Tibial nerve (tissue), 4 donors: ENCODE data around the gene THBS4. TPM values are rescaled to one million over a fixed set of nuclear protein-coding genes. Genes with fewer than 3 reads are reported as not detected.
A peak's percentile ranks its signal among the peaks of the same experiment; 100 is the strongest.

Source experiments
- DNase-seq, 2 donors: peaks; one replicate each; pipeline ENCODE4 v3.0.0-alpha.2; 2019; ENCODE audit warnings: low spot score in 2 of 2
- H3K27ac ChIP-seq, 4 donors: fragments of 200-600 bp; sonication (generic) in 3 of 4; one replicate each; pipeline ENCODE4 v1.5.1; 2017 to 2019; ENCODE audit warnings: mild to moderate bottlenecking in 1 of 4
- H3K27me3 ChIP-seq, 2 donors: fragments of 200-600 bp; sonication (generic) in 1 of 2; one replicate each; pipeline versions ENCODE4 v1.5.1 to v1.6.0; 2017 to 2019
- H3K36me3 ChIP-seq, 3 donors: fragments of 200-600 bp; sonication (generic); one replicate each; pipeline ENCODE4 v1.5.1; 2018 to 2019
- H3K4me1 ChIP-seq, 4 donors: fragments of 200-600 bp; sonication (generic) in 3 of 4; one replicate each; pipeline ENCODE4 v1.5.1; 2017 to 2019
- H3K4me3 ChIP-seq, 4 donors: fragments of 200-600 bp; sonication (generic) in 3 of 4; one replicate each; pipeline ENCODE4 v1.5.1; 2017 to 2019; ENCODE audit warnings: mild to moderate bottlenecking in 1 of 4, moderate library complexity in 1 of 4
- H3K9me3 ChIP-seq, 4 donors: fragments of 200-600 bp; sonication (generic) in 3 of 4; one replicate each; pipeline ENCODE4 v1.5.1; 2017 to 2019
- EP300 ChIP-seq, 2 donors: sonication (generic); formaldehyde crosslinking; IDR thresholded peaks; one replicate each; pipeline ENCODE4 v1.6.1; 2017; ENCODE audit warnings: antibody characterized with exemption in 2 of 2, mild to moderate bottlenecking in 1 of 2
- POLR2A ChIP-seq, 2 donors: fragments of 450-650 bp; IDR thresholded peaks; one replicate each; pipeline ENCODE4 v1.6.1; 2017; ENCODE audit warnings: antibody characterized with exemption in 2 of 2, mild to moderate bottlenecking in 2 of 2, moderate library complexity in 2 of 2
- WGBS, 2 donors: methylation state at CpG; one replicate each; pipeline ENCODE4 v1.1.5; 2018; 5-methylcytosine and 5-hydroxymethylcytosine counted together
- total RNA-seq, 4 donors: library from RNA; depleted of rRNA; stranded (reverse); fragments of >200 nt; gene quantifications; one replicate each; pipeline ENCODE4 v1.1.0, GENCODE V29; 2016
- TF ChIP-seq, protein P1 (sequence below), 5 experiments: fragments of 200-600 bp in 3 of 5; fragments of 450-650 bp in 2 of 5; sonication (generic) in 3 of 5; IDR thresholded peaks; one replicate each; pipeline ENCODE4 v1.5.1; 2016 to 2019; ENCODE audit warnings: antibody characterized with exemption in 5 of 5, mild to moderate bottlenecking in 3 of 5, moderate library complexity in 2 of 5

Gene THBS4
- total RNA-seq, 4 donors from 2014 or later, result 99.0 to 376 (median 157) TPM

DNA sequence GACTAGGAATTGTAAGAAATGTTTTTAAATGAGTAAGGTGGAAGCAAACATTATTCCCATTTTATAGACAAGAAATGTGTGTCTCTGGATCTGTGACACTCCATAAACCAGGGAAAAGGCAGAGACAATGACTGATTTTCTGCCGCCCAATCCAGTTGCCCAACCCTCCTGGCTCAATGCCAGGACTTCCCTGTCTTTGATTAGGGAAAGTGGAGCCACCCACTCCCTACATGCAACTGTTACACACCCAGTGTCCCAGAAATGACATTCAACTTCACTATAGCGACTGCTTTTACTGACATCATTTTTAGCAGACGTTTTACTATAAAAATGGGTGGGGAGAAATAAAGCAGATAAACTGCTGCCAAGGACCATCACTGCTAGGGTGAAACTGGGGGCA, 79.7 kb downstream of the THBS4 start:
- Histone ChIP-seq H3K4me1 (no peaks in the 10 kb centered on the region), H3K36me3 (no peaks in the 10 kb centered on the region), H3K9me3 (no peaks in the 10 kb centered on the region), H3K4me3 (no peak overlapping the region), H3K27ac (no peak overlapping the region), H3K27me3 (no peaks in the 10 kb centered on the region)
- no peak for TF ChIP-seq EP300 (IDR thresholded peaks at IDR 0.05)
- DNase-seq, result no peak
- WGBS, 2 donors, result 38 to 62% methylated on average over 3 of the region's 3 CpGs

DNA sequence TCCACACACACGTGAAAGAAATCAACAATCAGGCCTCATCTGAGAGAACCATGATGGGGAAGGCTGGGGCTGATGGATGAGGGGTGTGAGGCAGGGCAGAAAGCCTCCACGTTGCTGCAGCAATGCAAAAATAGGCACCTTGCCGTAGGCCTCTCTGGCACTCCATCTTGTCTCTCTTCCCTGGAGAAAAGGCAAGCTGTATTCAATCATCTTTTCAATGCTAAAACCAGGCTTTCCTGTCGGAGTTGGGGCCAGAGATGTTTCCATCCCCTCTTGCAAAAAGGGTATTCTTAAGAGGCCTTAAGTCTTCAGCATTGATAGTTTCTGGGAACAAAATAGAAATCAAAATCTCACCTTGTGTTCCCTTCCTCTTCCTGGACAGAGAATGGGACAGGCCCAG, 80.9 kb downstream of the THBS4 start:
- no peak for DNase-seq
- Histone ChIP-seq H3K4me3 (no peak overlapping the region), H3K36me3 (no peaks in the 10 kb centered on the region), H3K27me3 (no peaks in the 10 kb centered on the region), H3K27ac (no peak overlapping the region), H3K4me1 (no peaks in the 10 kb centered on the region), H3K9me3 (no peaks in the 10 kb centered on the region)
- 59 to 63% methylated on average over 4 of the region's 4 CpGs for WGBS, 2 donors
- no peak for TF ChIP-seq POLR2A (IDR thresholded peaks at IDR 0.05)
- no peak for TF ChIP-seq EP300 (IDR thresholded peaks at IDR 0.05)
- TF ChIP-seq, protein P1, sequence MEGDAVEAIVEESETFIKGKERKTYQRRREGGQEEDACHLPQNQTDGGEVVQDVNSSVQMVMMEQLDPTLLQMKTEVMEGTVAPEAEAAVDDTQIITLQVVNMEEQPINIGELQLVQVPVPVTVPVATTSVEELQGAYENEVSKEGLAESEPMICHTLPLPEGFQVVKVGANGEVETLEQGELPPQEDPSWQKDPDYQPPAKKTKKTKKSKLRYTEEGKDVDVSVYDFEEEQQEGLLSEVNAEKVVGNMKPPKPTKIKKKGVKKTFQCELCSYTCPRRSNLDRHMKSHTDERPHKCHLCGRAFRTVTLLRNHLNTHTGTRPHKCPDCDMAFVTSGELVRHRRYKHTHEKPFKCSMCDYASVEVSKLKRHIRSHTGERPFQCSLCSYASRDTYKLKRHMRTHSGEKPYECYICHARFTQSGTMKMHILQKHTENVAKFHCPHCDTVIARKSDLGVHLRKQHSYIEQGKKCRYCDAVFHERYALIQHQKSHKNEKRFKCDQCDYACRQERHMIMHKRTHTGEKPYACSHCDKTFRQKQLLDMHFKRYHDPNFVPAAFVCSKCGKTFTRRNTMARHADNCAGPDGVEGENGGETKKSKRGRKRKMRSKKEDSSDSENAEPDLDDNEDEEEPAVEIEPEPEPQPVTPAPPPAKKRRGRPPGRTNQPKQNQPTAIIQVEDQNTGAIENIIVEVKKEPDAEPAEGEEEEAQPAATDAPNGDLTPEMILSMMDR (IDR thresholded peaks at IDR 0.05), result no peak

DNA sequence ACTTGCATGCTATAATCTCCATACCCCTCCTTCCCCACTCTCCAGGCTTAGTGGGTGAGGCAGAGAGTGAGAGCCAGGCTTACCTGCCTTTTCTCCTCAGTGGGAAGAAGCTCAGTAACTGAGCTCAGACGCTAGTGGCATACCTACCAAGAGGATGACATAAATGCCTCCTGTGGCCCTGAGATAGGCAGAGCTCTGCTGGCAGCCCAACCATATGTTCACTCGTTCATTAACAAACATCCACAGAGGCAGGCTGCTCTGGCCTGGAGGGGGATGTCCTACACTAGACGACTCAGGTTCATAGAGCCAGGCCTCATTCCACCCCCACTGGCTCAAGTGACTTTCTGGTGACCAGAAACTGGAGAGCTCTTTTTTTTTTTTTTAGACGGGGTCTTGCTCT, 81.3 kb downstream of the THBS4 start:
- no peaks in the 10 kb centered on the region for H3K27me3 ChIP-seq
- no peaks in the 10 kb centered on the region for H3K4me1 ChIP-seq
- H3K36me3 ChIP-seq, result no peaks in the 10 kb centered on the region
- no peaks in the 10 kb centered on the region for H3K9me3 ChIP-seq
- WGBS, 2 donors, result 66 to 80% methylated on average over 4 of the region's 4 CpGs
- TF ChIP-seq POLR2A (IDR thresholded peaks at IDR 0.05) (no peak), EP300 (IDR thresholded peaks at IDR 0.05) (no peak)
- TF ChIP-seq, protein P1 (IDR thresholded peaks at IDR 0.05), result no peak
- H3K4me3 ChIP-seq, result no peak overlapping the region
- H3K27ac ChIP-seq, result no peak overlapping the region
- DNase-seq, result no peak

DNA sequence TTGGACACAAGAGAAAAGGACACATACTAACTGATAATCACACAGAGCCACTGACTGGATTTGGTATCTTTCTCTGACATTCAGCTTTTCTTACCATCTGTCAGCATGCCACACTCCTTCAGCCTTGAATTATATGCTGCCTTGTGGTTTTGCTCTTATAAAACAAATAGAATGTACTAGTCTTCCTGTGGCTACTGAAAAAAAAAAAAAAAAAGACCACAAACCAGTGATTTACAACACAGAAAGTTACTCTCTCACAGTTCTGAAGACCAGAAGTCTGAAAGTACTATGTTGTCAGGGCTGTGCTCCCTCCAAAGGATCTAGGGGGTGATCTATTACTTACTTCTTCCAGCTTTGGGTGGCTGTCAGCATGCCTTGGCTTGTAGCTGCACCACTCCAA, 82.3 kb downstream of the THBS4 start:
- H3K36me3 ChIP-seq, result no peaks in the 10 kb centered on the region
- no peaks in the 10 kb centered on the region for H3K9me3 ChIP-seq
- no peaks in the 10 kb centered on the region for H3K4me1 ChIP-seq
- DNase-seq, result no peak
- no peak overlapping the region for H3K27ac ChIP-seq
- TF ChIP-seq, protein P1 (IDR thresholded peaks at IDR 0.05), result no peak
- TF ChIP-seq EP300 (IDR thresholded peaks at IDR 0.05) (no peak), POLR2A (IDR thresholded peaks at IDR 0.05) (no peak)
- no peaks in the 10 kb centered on the region for H3K27me3 ChIP-seq
- no peak overlapping the region for H3K4me3 ChIP-seq

DNA sequence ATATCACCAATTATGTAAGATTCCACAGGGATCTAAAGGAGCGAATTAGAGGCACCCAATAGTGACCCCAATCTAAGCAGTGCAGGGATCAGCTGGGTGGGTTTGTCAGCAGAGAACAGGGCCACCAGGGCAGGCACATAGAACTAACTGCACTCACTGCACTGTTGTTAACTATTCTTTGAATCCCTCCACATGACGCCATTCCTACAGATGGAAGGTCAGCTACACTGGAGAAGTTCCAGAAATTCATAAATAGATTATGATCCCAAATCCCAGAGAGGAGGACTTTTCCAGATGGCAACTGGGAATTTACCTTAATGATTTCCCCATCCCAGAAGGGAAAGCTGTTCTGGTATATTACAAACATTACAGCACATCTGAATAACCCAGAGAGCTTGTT, 84.2 kb downstream of the THBS4 start:
- Histone ChIP-seq H3K27me3 (no peaks in the 10 kb centered on the region), H3K4me1 (no peaks in the 10 kb centered on the region), H3K9me3 (no peaks in the 10 kb centered on the region), H3K4me3 (no peak overlapping the region), H3K36me3 (no peaks in the 10 kb centered on the region), H3K27ac (no peak overlapping the region)
- DNase-seq, result no peak
- TF ChIP-seq, protein P1 (IDR thresholded peaks at IDR 0.05), result no peak
- TF ChIP-seq POLR2A (IDR thresholded peaks at IDR 0.05) (no peak), EP300 (IDR thresholded peaks at IDR 0.05) (no peak)
- 55 to 59% methylated on average over 2 of the region's 2 CpGs for WGBS, 2 donors

DNA sequence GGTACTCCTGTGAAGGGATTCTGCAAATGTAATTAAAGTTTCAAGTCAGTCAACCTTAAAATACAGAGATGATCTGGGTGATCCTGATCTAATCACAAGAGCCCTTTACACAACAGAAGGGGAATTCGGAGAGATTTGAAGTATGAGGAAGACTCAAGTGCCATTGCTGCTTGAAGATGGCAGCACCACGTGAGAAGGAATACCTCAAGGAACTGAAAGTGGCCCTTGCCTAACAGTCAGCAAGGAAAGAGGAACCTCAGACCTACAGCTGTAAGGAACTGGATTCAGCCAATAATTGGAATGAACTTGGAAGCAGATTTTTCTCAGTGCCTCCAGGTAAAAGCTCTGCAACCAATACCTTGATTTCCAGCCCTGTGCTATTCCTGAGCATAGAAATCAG, 87.4 kb downstream of the THBS4 start:
- TF ChIP-seq POLR2A (IDR thresholded peaks at IDR 0.05) (no peak), EP300 (IDR thresholded peaks at IDR 0.05) (peak in 1 of 2 donors; percentile 81)
- H3K27ac ChIP-seq, result no peak overlapping the region
- no peaks in the 10 kb centered on the region for H3K36me3 ChIP-seq
- H3K4me1 ChIP-seq, result peaks cover 0 to 14% (median 1%) of the 10 kb centered on the region in 4 donors
- no peaks in the 10 kb centered on the region for H3K9me3 ChIP-seq
- DNase-seq, result peak in 1 of 2 donors; percentile 28
- no peak overlapping the region for H3K4me3 ChIP-seq
- 67 to 81% methylated on average over 2 of the region's 2 CpGs for WGBS, 2 donors
- no peaks in the 10 kb centered on the region for H3K27me3 ChIP-seq
